Ishikawa (cell line): ENCODE measurements around the gene MAP3K5.

Experiments used
- CEBPB ChIP-seq: IDR thresholded peaks from 2 replicates; pipeline ENCODE4 v1.6.1; 2012
- CREB1 ChIP-seq: IDR thresholded peaks from 2 replicates; pipeline ENCODE4 v1.6.1; 2012; ENCODE audit warnings: low read depth
- EGR1 ChIP-seq: IDR thresholded peaks from 2 replicates; pipeline ENCODE4 v1.6.1; 2012
- EP300 ChIP-seq: IDR thresholded peaks from 2 replicates; pipeline ENCODE4 v1.6.1; 2012; ENCODE audit warnings: borderline replicate concordance
- FOXM1 ChIP-seq: IDR thresholded peaks from 2 replicates; pipeline ENCODE4 v1.6.1; 2012; ENCODE audit warnings: low read depth, borderline replicate concordance
- MAX ChIP-seq: IDR thresholded peaks from 2 replicates; pipeline ENCODE4 v1.6.1; 2012
- NFIC ChIP-seq: IDR thresholded peaks from 2 replicates; pipeline ENCODE4 v1.6.1; 2012
- RAD21 ChIP-seq: IDR thresholded peaks from 2 replicates; pipeline ENCODE4 v1.6.1; 2012; ENCODE audit warnings: low read depth
- REST ChIP-seq: IDR thresholded peaks from 2 replicates; pipeline ENCODE4 v1.6.1; 2012; ENCODE audit warnings: low read depth, mild to moderate bottlenecking
- TAF1 ChIP-seq: IDR thresholded peaks from 2 replicates; pipeline ENCODE4 v1.6.1; 2012; ENCODE audit warnings: low read depth, mild to moderate bottlenecking
- TCF12 ChIP-seq: IDR thresholded peaks from 2 replicates; pipeline ENCODE4 v1.6.1; 2012; ENCODE audit warnings: low read depth
- TEAD4 ChIP-seq: IDR thresholded peaks from 2 replicates; pipeline ENCODE4 v1.6.1; 2012
- USF1 ChIP-seq: IDR thresholded peaks from 2 replicates; pipeline ENCODE4 v1.6.1; 2012
- YY1 ChIP-seq: IDR thresholded peaks from 2 replicates; pipeline ENCODE4 v1.6.1; 2012; ENCODE audit warnings: low read depth
- ZBTB7A ChIP-seq: IDR thresholded peaks from 2 replicates; pipeline ENCODE4 v1.6.1; 2012; ENCODE audit warnings: low read depth

The MAP3K5 gene

GRCh38 chr6:136562211-136562610 is 230.1 kb downstream of the MAP3K5 start:
- TF ChIP-seq YY1: no peak
- no peak for TF ChIP-seq CREB1
- TF ChIP-seq EP300: no peak
- no peak for TF ChIP-seq FOXM1
- no peak for TF ChIP-seq REST
- TF ChIP-seq NFIC: no peak
- TF ChIP-seq TAF1: no peak
- no peak for TF ChIP-seq MAX
- TF ChIP-seq EGR1: no peak
- TF ChIP-seq TCF12: no peak
- TF ChIP-seq TEAD4: no peak
- no peak for TF ChIP-seq ZBTB7A
- TF ChIP-seq CEBPB: no peak
- TF ChIP-seq USF1: no peak
- TF ChIP-seq RAD21: no peak

- TF ChIP-seq TAF1: no peak
- TF ChIP-seq REST: no peak
- TF ChIP-seq YY1: no peak
- no peak for TF ChIP-seq FOXM1
- no peak for TF ChIP-seq ZBTB7A
Observed at GRCh38 chr6:136553166-136553787, 239.0 kb downstream of the MAP3K5 start.

GRCh38 chr6:136552054-136552453 is 240.2 kb downstream of the MAP3K5 start:
- TF ChIP-seq RAD21 (no peak), YY1 (no peak), REST (no peak), FOXM1 (no peak), CREB1 (no peak), TCF12 (no peak), ZBTB7A (no peak), TAF1 (no peak)

GRCh38 chr6:136551103-136551502 is 241.2 kb downstream of the MAP3K5 start:
- TF ChIP-seq TCF12: no peak
- no peak for TF ChIP-seq EGR1
- TF ChIP-seq USF1: no peak
- TF ChIP-seq FOXM1: no peak
- TF ChIP-seq YY1: no peak
- TF ChIP-seq EP300: no peak
- no peak for TF ChIP-seq TAF1

- TF ChIP-seq EGR1: no peak
- peak; percentile 98 for TF ChIP-seq MAX
- TF ChIP-seq ZBTB7A: no peak
- TF ChIP-seq YY1: peak; percentile 89
- no peak for TF ChIP-seq EP300
- no peak; the same call in 1 of the 2 replicates for TF ChIP-seq TEAD4
- TF ChIP-seq TCF12: peak; percentile 38; the same call in 1 of the 2 replicates
- peak; percentile 78; the same call in 1 of the 2 replicates for TF ChIP-seq TAF1
- TF ChIP-seq CREB1: no peak
- no peak for TF ChIP-seq NFIC
- TF ChIP-seq CEBPB: no peak
- no peak for TF ChIP-seq REST
- TF ChIP-seq USF1: peak; percentile 40
- peak; percentile 79; the same call in 1 of the 2 replicates for TF ChIP-seq RAD21
- no peak for TF ChIP-seq FOXM1
Observed at GRCh38 chr6:136550330-136551071, 241.8 kb downstream of the MAP3K5 start, which contains the start of gene MAP7. Gene MAP7, minus strand, starts transcription at chr6:136550422. Its CDS starts 14 bp downstream, at chr6:136550408.
